ENCODE results near the gene HELZ2.

Gene HELZ2

GRCh38 chr20:63597651-63598478 lies 23.8 kb upstream of the HELZ2 start:
- DNase-seq (ENCODE audit: low read depth in 2 of 3, low spot score in 2 of 3): no peak

GRCh38 chr20:63596423-63596822 lies 22.4 kb upstream of the HELZ2 start:
- no peak for DNase-seq (ENCODE audit: low read depth in 2 of 3, low spot score in 2 of 3)

- no peak for DNase-seq (ENCODE audit: low read depth in 2 of 3, low spot score in 2 of 3)
Observed at GRCh38 chr20:63595416-63596127, 21.5 kb upstream of the HELZ2 start.

- no peak for DNase-seq (ENCODE audit: low read depth in 2 of 3, low spot score in 2 of 3)
Observed at GRCh38 chr20:63594043-63594561, 20.1 kb upstream of the HELZ2 start.

- no peak for DNase-seq (ENCODE audit: low read depth in 2 of 3, low spot score in 2 of 3)
Observed at GRCh38 chr20:63592661-63593060, 18.6 kb upstream of the HELZ2 start.

GRCh38 chr20:63591786-63592355 lies 17.8 kb upstream of the HELZ2 start:
- no peak for DNase-seq (ENCODE audit: low read depth in 2 of 3, low spot score in 2 of 3)

GRCh38 chr20:63591147-63591533 lies 17.1 kb upstream of the HELZ2 start:
- DNase-seq (ENCODE audit: low read depth in 2 of 3, low spot score in 2 of 3): no peak

- DNase-seq (ENCODE audit: low read depth in 2 of 3, low spot score in 2 of 3): no peak
Observed at GRCh38 chr20:63590218-63591146, 16.4 kb upstream of the HELZ2 start.

GRCh38 chr20:63589261-63590217 lies 15.5 kb upstream of the HELZ2 start:
- DNase-seq (ENCODE audit: low read depth in 2 of 3, low spot score in 2 of 3): no peak

GRCh38 chr20:63588641-63589041 lies 14.6 kb upstream of the HELZ2 start:
- no peak for DNase-seq (ENCODE audit: low read depth in 2 of 3, low spot score in 2 of 3)

GRCh38 chr20:63587776-63588591 lies 13.9 kb upstream of the HELZ2 start:
- DNase-seq (ENCODE audit: low read depth in 2 of 3, low spot score in 2 of 3): no peak

- no peak for DNase-seq (ENCODE audit: low read depth in 2 of 3, low spot score in 2 of 3)
Observed at GRCh38 chr20:63587256-63587655, 13.2 kb upstream of the HELZ2 start.

GRCh38 chr20:63586797-63587196 lies 12.8 kb upstream of the HELZ2 start:
- no peak for DNase-seq (ENCODE audit: low read depth in 2 of 3, low spot score in 2 of 3)

GRCh38 chr20:63585616-63586565 lies 11.9 kb upstream of the HELZ2 start:
- no peak for DNase-seq (ENCODE audit: low read depth in 2 of 3, low spot score in 2 of 3)

- DNase-seq (ENCODE audit: low read depth in 2 of 3, low spot score in 2 of 3): no peak
Observed at GRCh38 chr20:63582382-63583063, 8.5 kb upstream of the HELZ2 start.

- DNase-seq (ENCODE audit: low read depth in 2 of 3, low spot score in 2 of 3): peak in 1 of 3 experiments; percentile 37
Observed at GRCh38 chr20:63580796-63581461, 6.9 kb upstream of the HELZ2 start.

Measured in activated CD8-positive, alpha-beta memory T cell treated with anti-CD3 and anti-CD28 coated beads for 48 hours (primary cell).